Endothelial cell (in vitro differentiated cells): Measurements from ENCODE around the gene ST7. TPM values are rescaled to one million over a fixed set of nuclear protein-coding genes. Genes with fewer than 3 reads are reported as not detected.

Source experiments
- DNase-seq: peaks from one replicate; pipeline ENCODE4 v3.0.0; 2021; ENCODE audit warnings: low spot score
- H3K27ac Mint-ChIP-seq: one replicate; pipeline ENCODE4 v1.8.0; 2021; ENCODE audit warnings: mixed read lengths, inconsistent platforms; ENCODE audit not compliant: unreplicated experiment
- H3K27me3 Mint-ChIP-seq: one replicate; pipeline ENCODE4 v1.8.0; 2021; ENCODE audit warnings: mild to moderate bottlenecking, moderate library complexity, mixed read lengths, inconsistent platforms; ENCODE audit not compliant: unreplicated experiment
- H3K36me3 Mint-ChIP-seq: one replicate; pipeline ENCODE4 v1.8.0; 2021; ENCODE audit warnings: mild to moderate bottlenecking, low read depth, mixed read lengths, inconsistent platforms; ENCODE audit not compliant: unreplicated experiment
- H3K4me1 Mint-ChIP-seq: one replicate; pipeline ENCODE4 v1.8.0; 2021; ENCODE audit warnings: mild to moderate bottlenecking, mixed read lengths, inconsistent platforms; ENCODE audit not compliant: unreplicated experiment
- H3K4me3 Mint-ChIP-seq: one replicate; pipeline ENCODE4 v1.8.0; 2021; ENCODE audit warnings: mild to moderate bottlenecking, mixed read lengths, inconsistent platforms; ENCODE audit not compliant: unreplicated experiment
- H3K9me3 Mint-ChIP-seq: one replicate; pipeline ENCODE4 v1.8.0; 2021; ENCODE audit warnings: mixed read lengths, inconsistent platforms; ENCODE audit not compliant: unreplicated experiment
- total RNA-seq: library from RNA; stranded (reverse); fragmentation: NEBNext Ultra II Directional; extraction: Animal tissue kit (Norgen Biotek cat#: 25700); gene quantifications from one replicate; pipeline ENCODE4 v1.2.1, GENCODE V29; 2021; ENCODE audit not compliant: unreplicated experiment
- TF ChIP-seq, protein P1 (sequence below): fragments of 200-600 bp; sonication (generic); IDR thresholded peaks from one replicate; pipeline ENCODE4 v1.5.0; 2021; ENCODE audit warnings: antibody characterized with exemption; ENCODE audit not compliant: unreplicated experiment

ST7 gene
- total RNA-seq, 1 donor from 2014 or later, result 44.1 TPM

DNA sequence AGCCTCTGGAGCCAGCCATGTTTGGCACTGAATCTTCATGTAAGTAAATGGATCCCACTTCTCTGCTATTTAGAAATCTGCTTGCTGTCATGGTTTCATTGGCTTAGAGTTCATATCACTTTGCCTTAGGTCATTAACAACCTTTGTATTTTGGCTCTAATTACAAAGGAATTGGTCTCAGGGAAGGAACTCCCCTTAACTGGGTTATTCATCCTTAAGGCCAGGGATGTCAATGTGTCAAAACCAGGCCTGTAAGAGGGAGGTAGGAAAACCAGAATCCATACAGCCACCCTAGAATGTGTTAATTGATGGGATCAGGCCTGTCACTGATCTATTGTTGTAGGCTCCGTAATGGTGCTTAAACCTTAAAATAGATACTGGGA, 67.3 kb downstream of the ST7 start:
- H3K4me1 Mint-ChIP-seq, result peaks cover 16% of the 10 kb centered on the region
- H3K4me3 Mint-ChIP-seq, result no peak overlapping the region
- no peaks in the 10 kb centered on the region for H3K36me3 Mint-ChIP-seq
- H3K9me3 Mint-ChIP-seq, result no peaks in the 10 kb centered on the region
- no peaks in the 10 kb centered on the region for H3K27me3 Mint-ChIP-seq
- TF ChIP-seq, protein P1, sequence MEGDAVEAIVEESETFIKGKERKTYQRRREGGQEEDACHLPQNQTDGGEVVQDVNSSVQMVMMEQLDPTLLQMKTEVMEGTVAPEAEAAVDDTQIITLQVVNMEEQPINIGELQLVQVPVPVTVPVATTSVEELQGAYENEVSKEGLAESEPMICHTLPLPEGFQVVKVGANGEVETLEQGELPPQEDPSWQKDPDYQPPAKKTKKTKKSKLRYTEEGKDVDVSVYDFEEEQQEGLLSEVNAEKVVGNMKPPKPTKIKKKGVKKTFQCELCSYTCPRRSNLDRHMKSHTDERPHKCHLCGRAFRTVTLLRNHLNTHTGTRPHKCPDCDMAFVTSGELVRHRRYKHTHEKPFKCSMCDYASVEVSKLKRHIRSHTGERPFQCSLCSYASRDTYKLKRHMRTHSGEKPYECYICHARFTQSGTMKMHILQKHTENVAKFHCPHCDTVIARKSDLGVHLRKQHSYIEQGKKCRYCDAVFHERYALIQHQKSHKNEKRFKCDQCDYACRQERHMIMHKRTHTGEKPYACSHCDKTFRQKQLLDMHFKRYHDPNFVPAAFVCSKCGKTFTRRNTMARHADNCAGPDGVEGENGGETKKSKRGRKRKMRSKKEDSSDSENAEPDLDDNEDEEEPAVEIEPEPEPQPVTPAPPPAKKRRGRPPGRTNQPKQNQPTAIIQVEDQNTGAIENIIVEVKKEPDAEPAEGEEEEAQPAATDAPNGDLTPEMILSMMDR, result no peak
- no peak overlapping the region for H3K27ac Mint-ChIP-seq
- DNase-seq, result no peak

GRCh38 chr7:117021366-117021765, 68.1 kb downstream of the ST7 start:
- Mint-ChIP-seq H3K9me3 (no peaks in the 10 kb centered on the region), H3K4me3 (no peak overlapping the region), H3K36me3 (no peaks in the 10 kb centered on the region), H3K27ac (peak overlapping the region; percentile 24), H3K27me3 (no peaks in the 10 kb centered on the region), H3K4me1 (peaks cover 16% of the 10 kb centered on the region)
- TF ChIP-seq, protein P1, result no peak
- no peak for DNase-seq

- H3K9me3 Mint-ChIP-seq, result no peaks in the 10 kb centered on the region
- H3K27ac Mint-ChIP-seq, result no peak overlapping the region
- peaks cover 16% of the 10 kb centered on the region for H3K4me1 Mint-ChIP-seq
- no peaks in the 10 kb centered on the region for H3K27me3 Mint-ChIP-seq
- no peak for DNase-seq
- H3K4me3 Mint-ChIP-seq, result no peak overlapping the region
- no peaks in the 10 kb centered on the region for H3K36me3 Mint-ChIP-seq
- TF ChIP-seq, protein P1, result no peak
Observed at GRCh38 chr7:117021986-117022385, 68.7 kb downstream of the ST7 start.

GRCh38 chr7:117023325-117023854, 70.1 kb downstream of the ST7 start:
- Mint-ChIP-seq H3K9me3 (no peaks in the 10 kb centered on the region), H3K36me3 (no peaks in the 10 kb centered on the region), H3K4me3 (no peak overlapping the region), H3K27me3 (no peaks in the 10 kb centered on the region), H3K4me1 (peaks cover 12% of the 10 kb centered on the region), H3K27ac (no peak overlapping the region)
- DNase-seq, result no peak
- TF ChIP-seq, protein P1, result no peak

GRCh38 chr7:117024811-117025210, 71.5 kb downstream of the ST7 start:
- DNase-seq, result no peak
- H3K27me3 Mint-ChIP-seq, result no peaks in the 10 kb centered on the region
- TF ChIP-seq, protein P1, result no peak
- no peaks in the 10 kb centered on the region for H3K9me3 Mint-ChIP-seq
- H3K4me3 Mint-ChIP-seq, result no peak overlapping the region
- H3K4me1 Mint-ChIP-seq, result peaks cover 12% of the 10 kb centered on the region
- peak overlapping the region; percentile 49 for H3K27ac Mint-ChIP-seq
- H3K36me3 Mint-ChIP-seq, result peaks cover 3% of the 10 kb centered on the region
